ENCODE measurements around the gene ZNF561.

The ZNF561 gene

DNA sequence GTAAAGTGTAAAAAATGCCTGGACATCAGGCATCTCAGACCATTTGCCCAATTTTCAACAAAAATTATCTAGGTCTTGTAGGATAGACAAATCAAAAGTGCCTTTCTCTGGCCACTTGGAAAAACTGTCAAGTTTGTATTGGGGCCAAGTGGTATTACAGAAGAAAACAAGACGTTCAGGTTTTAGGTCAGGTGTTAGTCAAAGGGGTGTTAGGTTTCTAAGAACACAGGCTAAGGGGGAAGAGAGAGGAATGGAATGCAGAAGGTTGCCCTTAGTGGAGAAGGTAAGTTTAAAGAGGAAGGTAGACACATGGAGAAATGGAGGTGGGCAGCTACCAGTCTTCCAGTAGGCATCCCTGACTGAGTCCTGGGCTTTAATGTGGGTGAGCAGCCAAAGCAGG, 19.9 kb upstream of the ZNF561 start:
- no peak for FAIRE-seq
- TF ChIP-seq POLR2A (IDR thresholded peaks at IDR 0.05; ENCODE audit: low read depth, low read length) (no peak), POU2F2 (IDR thresholded peaks at IDR 0.05; ENCODE audit: low read depth, low read length) (no peak), POLR2AphosphoS5 (IDR thresholded peaks at IDR 0.05; ENCODE audit: low read depth, low read length) (no peak), PAX5 (IDR thresholded peaks at IDR 0.05; ENCODE audit: insufficient read depth, low read length, severe bottlenecking) (no peak), SPI1 (IDR thresholded peaks at IDR 0.05; ENCODE audit: low read depth, low read length) (no peak), TAF1 (IDR thresholded peaks at IDR 0.05; ENCODE audit: low read depth, low read length) (no peak)

DNA sequence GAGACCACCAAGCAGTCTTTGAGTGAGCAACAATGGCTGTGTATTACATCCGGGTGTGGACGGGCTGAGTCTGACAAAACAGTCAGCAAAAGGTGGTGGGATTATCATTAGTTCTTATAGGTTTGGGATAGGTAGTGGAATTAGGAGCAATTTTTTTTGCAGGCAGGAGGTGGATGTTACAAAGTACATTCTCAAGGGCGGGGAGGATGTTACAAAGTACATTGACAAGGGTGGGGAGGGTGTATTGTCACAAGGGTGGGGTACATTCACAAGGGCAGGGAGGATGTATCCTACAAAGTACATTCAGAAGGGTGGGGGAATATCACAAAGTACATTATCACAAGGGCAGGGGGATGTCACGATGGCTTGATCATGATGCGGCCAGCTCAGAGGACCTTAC, 15.0 kb upstream of the ZNF561 start:
- no peak for TF ChIP-seq TAF1 (IDR thresholded peaks at IDR 0.05; ENCODE audit: low read depth, low read length)
- TF ChIP-seq POLR2AphosphoS5 (IDR thresholded peaks at IDR 0.05; ENCODE audit: low read depth, low read length): no peak
- no peak for TF ChIP-seq SPI1 (IDR thresholded peaks at IDR 0.05; ENCODE audit: low read depth, low read length)
- no peak for TF ChIP-seq POU2F2 (IDR thresholded peaks at IDR 0.05; ENCODE audit: low read depth, low read length)
- TF ChIP-seq POLR2A (IDR thresholded peaks at IDR 0.05; ENCODE audit: low read depth, low read length): no peak
- TF ChIP-seq PAX5 (IDR thresholded peaks at IDR 0.05; ENCODE audit: insufficient read depth, low read length, severe bottlenecking): no peak
- FAIRE-seq (no peak), DNase-seq (ENCODE audit: insufficient read length, low spot score) (no peak)

More for the DNA sequence above, 19.9 kb upstream of the ZNF561 start:
- no peak for DNase-seq (ENCODE audit: insufficient read length, low spot score)

DNA sequence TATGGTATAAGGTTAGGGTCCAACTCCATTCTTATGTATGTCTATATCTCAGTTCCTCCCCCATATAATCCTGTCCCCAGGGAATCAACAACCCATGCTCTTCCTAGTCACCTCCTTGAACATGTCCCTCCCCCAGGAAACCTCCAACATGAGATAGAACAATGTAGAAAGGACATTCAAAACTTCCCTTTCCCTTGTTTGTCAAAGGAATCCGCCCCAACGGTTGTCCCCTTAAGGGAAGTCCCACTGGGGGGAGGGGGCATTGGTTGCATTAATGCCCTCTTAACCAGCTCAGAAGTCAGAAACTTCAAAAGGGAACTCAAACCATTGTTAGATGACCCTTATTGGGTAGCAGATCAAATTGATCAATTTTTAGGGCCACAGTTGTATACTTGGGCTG, 6.8 kb upstream of the ZNF561 start:
- TF ChIP-seq POLR2A (IDR thresholded peaks at IDR 0.05; ENCODE audit: low read depth, low read length) (no peak), TAF1 (IDR thresholded peaks at IDR 0.05; ENCODE audit: low read depth, low read length) (no peak), POLR2AphosphoS5 (IDR thresholded peaks at IDR 0.05; ENCODE audit: low read depth, low read length) (no peak), POU2F2 (IDR thresholded peaks at IDR 0.05; ENCODE audit: low read depth, low read length) (no peak), SPI1 (IDR thresholded peaks at IDR 0.05; ENCODE audit: low read depth, low read length) (no peak), PAX5 (IDR thresholded peaks at IDR 0.05; ENCODE audit: insufficient read depth, low read length, severe bottlenecking) (no peak)
- FAIRE-seq: no peak
- DNase-seq (ENCODE audit: insufficient read length, low spot score): no peak

DNA sequence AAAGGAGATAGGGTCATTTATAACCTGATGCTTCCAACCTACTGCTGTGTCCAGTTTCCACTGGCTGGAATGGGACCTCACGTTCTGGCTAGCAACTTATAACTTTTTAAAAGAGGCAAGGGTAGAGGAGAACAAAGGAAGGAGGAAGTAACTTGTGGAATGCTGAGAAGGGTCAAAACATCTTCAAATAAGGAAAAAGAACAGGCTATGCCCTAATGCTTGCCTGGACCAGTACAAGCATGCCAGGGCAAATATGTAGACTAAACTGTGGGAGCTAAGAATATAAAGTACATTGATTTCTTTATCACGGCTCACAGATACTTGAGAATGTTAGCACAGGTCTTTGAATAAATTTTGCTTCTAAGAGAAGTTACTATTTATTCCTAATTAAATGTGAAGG, 1.5 kb upstream of the ZNF561 start:
- FAIRE-seq (no peak), DNase-seq (ENCODE audit: insufficient read length, low spot score) (no peak)
- TF ChIP-seq SPI1 (IDR thresholded peaks at IDR 0.05; ENCODE audit: low read depth, low read length): no peak
- no peak for TF ChIP-seq PAX5 (IDR thresholded peaks at IDR 0.05; ENCODE audit: insufficient read depth, low read length, severe bottlenecking)
- no peak for TF ChIP-seq POLR2A (IDR thresholded peaks at IDR 0.05; ENCODE audit: low read depth, low read length)
- no peak for TF ChIP-seq POLR2AphosphoS5 (IDR thresholded peaks at IDR 0.05; ENCODE audit: low read depth, low read length)
- TF ChIP-seq TAF1 (IDR thresholded peaks at IDR 0.05; ENCODE audit: low read depth, low read length): no peak
- no peak for TF ChIP-seq POU2F2 (IDR thresholded peaks at IDR 0.05; ENCODE audit: low read depth, low read length)

DNA sequence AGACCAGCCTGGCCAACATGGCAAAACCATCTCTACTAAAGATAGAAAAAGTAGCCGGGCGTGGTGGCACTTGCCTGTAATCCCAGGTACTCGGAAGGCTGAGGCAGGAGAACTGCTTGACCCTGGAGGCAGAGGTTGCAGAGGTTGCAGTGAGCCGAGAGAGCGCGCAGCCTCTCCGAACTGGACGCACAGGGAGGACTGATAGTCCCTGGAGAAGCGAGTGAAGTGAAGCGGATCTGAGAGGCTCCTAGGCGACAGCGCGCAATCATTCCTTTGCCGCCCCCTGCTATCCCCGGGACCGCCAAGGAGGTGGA, 233 bp downstream of the ZNF561 start:
- TF ChIP-seq POLR2A (IDR thresholded peaks at IDR 0.05; ENCODE audit: low read depth, low read length): no peak
- TF ChIP-seq SPI1 (IDR thresholded peaks at IDR 0.05; ENCODE audit: low read depth, low read length): no peak
- TF ChIP-seq POU2F2 (IDR thresholded peaks at IDR 0.05; ENCODE audit: low read depth, low read length): no peak
- TF ChIP-seq TAF1 (IDR thresholded peaks at IDR 0.05; ENCODE audit: low read depth, low read length): no peak; the same call in 1 of the 2 replicates
- TF ChIP-seq POLR2AphosphoS5 (IDR thresholded peaks at IDR 0.05; ENCODE audit: low read depth, low read length): no peak
- no peak for TF ChIP-seq PAX5 (IDR thresholded peaks at IDR 0.05; ENCODE audit: insufficient read depth, low read length, severe bottlenecking)
- DNase-seq (ENCODE audit: insufficient read length, low spot score): no peak
- FAIRE-seq: no peak

DNA sequence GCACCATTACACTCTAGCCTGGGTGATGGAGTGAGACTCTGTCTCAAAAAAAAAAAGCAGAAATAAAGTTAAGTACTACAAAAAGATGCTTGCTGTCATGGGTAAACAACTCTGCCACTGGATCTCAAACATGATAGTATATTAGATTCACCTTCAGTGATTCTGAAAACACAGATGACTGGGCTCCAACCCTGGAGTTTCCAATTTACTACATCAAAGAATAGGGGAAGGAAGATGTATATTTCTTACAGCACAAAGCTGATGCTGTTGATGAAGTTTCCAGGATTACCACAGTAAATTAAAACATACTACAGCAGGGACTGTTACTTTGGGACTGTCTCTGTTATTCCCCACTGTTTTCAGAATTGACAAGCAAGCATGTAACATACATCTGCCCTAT, 5.2 kb downstream of the ZNF561 start:
- DNase-seq (ENCODE audit: insufficient read length, low spot score) (no peak), FAIRE-seq (no peak)
- no peak for TF ChIP-seq SPI1 (IDR thresholded peaks at IDR 0.05; ENCODE audit: low read depth, low read length)
- TF ChIP-seq PAX5 (IDR thresholded peaks at IDR 0.05; ENCODE audit: insufficient read depth, low read length, severe bottlenecking): no peak
- no peak for TF ChIP-seq POLR2AphosphoS5 (IDR thresholded peaks at IDR 0.05; ENCODE audit: low read depth, low read length)
- TF ChIP-seq POU2F2 (IDR thresholded peaks at IDR 0.05; ENCODE audit: low read depth, low read length): no peak
- TF ChIP-seq POLR2A (IDR thresholded peaks at IDR 0.05; ENCODE audit: low read depth, low read length): no peak
- no peak for TF ChIP-seq TAF1 (IDR thresholded peaks at IDR 0.05; ENCODE audit: low read depth, low read length)

DNA sequence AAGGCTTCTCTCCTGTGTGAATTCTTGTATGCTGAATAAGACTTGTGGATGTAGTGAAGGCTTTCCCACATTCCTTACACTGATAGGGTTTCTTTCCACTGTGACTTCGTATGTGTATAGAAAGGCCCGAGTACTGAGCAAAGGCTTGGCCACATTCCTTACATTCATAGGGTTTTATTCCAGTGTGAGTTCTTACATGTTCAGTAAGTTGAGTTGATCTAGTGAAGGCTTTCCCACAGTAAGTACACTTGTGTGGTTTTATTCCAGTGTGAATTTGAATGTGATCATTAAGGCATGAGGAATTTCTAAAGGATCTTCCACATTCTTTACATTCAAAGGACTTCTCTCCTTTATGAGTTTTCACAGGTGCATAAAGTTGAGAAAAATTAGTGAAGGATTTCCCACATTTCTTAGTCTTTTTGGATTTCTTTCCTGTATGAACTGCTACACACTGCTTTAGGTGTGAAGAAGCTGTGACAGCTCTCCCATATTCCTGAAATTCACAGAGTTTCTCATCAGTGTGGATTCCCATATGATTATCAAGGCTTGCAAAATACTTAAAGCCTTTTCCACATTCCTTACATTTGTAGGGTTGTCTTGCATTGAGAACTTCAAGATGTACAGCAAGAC, 10.4 kb downstream of the ZNF561 start:
- no peak for FAIRE-seq
- DNase-seq (ENCODE audit: insufficient read length, low spot score): no peak
- TF ChIP-seq POU2F2 (IDR thresholded peaks at IDR 0.05; ENCODE audit: low read depth, low read length) (no peak), POLR2AphosphoS5 (IDR thresholded peaks at IDR 0.05; ENCODE audit: low read depth, low read length) (no peak), SPI1 (IDR thresholded peaks at IDR 0.05; ENCODE audit: low read depth, low read length) (no peak), POLR2A (IDR thresholded peaks at IDR 0.05; ENCODE audit: low read depth, low read length) (no peak), PAX5 (IDR thresholded peaks at IDR 0.05; ENCODE audit: insufficient read depth, low read length, severe bottlenecking) (no peak), TAF1 (IDR thresholded peaks at IDR 0.05; ENCODE audit: low read depth, low read length) (no peak)

DNA sequence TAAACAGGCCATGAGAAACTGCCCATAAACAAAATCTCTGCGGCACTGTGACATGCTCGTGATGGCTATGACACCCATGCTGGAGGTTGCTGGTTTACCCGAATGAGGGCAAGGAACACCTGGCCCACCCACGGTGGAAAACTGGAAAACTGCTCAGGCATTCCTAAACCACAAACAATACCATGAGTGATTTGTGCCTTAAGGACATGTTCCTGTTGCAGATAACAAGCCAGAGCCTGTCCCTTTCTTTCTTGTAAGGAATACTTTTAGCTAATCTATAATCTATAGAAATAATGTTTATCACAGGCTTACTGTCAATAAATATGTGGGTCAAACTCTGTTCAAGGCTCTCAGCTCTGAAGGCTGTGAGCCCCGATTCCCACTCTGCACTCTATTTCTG, 12.1 kb downstream of the ZNF561 start:
- no peak for TF ChIP-seq TAF1 (IDR thresholded peaks at IDR 0.05; ENCODE audit: low read depth, low read length)
- no peak for TF ChIP-seq POU2F2 (IDR thresholded peaks at IDR 0.05; ENCODE audit: low read depth, low read length)
- no peak for TF ChIP-seq PAX5 (IDR thresholded peaks at IDR 0.05; ENCODE audit: insufficient read depth, low read length, severe bottlenecking)
- no peak for TF ChIP-seq SPI1 (IDR thresholded peaks at IDR 0.05; ENCODE audit: low read depth, low read length)
- no peak for TF ChIP-seq POLR2A (IDR thresholded peaks at IDR 0.05; ENCODE audit: low read depth, low read length)
- TF ChIP-seq POLR2AphosphoS5 (IDR thresholded peaks at IDR 0.05; ENCODE audit: low read depth, low read length): no peak
- no peak for DNase-seq (ENCODE audit: insufficient read length, low spot score)
- FAIRE-seq: no peak

DNA sequence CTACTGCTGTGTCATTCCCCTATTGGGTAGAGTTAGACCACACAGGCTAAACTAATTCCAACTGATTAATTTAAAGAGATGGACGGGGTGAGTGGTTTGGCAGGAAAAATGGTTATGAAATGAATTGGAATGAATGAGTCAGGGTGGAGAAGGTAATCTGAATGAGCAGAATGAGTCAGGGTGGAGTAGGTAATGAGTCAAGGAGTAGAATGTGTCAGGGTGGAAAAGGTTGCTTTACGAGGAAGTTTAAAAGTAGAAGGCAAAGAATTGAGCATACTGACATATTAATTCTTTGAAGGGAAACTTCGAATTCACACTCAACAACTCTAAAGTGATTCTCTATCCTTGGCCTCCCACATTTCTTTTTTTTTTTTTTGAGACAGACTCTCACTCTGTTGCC, 24.0 kb downstream of the ZNF561 start:
- DNase-seq (ENCODE audit: insufficient read length, low spot score): no peak
- FAIRE-seq: no peak
- TF ChIP-seq SPI1 (IDR thresholded peaks at IDR 0.05; ENCODE audit: low read depth, low read length) (no peak), POLR2A (IDR thresholded peaks at IDR 0.05; ENCODE audit: low read depth, low read length) (no peak), TAF1 (IDR thresholded peaks at IDR 0.05; ENCODE audit: low read depth, low read length) (no peak), POLR2AphosphoS5 (IDR thresholded peaks at IDR 0.05; ENCODE audit: low read depth, low read length) (no peak)

DNA sequence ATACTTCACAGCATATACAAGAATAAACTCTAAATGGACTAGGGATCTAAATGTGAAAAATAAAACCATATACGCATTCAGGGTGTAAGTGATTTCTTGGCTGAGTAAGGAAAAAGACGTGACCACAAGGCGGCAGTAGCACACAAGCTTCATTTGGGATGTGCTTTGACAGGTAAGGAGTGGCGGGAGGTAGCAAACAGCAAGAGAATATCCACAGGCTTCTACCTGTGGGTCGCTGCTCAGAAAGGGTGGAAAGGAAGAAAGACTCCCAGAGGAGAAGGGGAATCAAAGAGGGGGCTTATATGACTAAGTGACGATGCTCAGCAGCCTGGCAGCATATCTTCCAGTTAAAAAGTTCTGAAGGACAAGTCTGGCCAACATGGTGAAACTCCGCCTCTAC, 34.3 kb downstream of the ZNF561 start:
- TF ChIP-seq POU2F2 (IDR thresholded peaks at IDR 0.05; ENCODE audit: low read depth, low read length) (no peak), PAX5 (IDR thresholded peaks at IDR 0.05; ENCODE audit: insufficient read depth, low read length, severe bottlenecking) (no peak), SPI1 (IDR thresholded peaks at IDR 0.05; ENCODE audit: low read depth, low read length) (no peak), POLR2AphosphoS5 (IDR thresholded peaks at IDR 0.05; ENCODE audit: low read depth, low read length) (no peak), TAF1 (IDR thresholded peaks at IDR 0.05; ENCODE audit: low read depth, low read length) (no peak), POLR2A (IDR thresholded peaks at IDR 0.05; ENCODE audit: low read depth, low read length) (no peak)
- FAIRE-seq (peak; percentile 82), DNase-seq (ENCODE audit: insufficient read length, low spot score) (no peak)
